Activated CD4-positive, alpha-beta T cell treated with anti-CD3 and anti-CD28 coated beads, Interleukin-2, Interleukin-4, amounts not matched to agents 100 ng/mL and 50 ng/mL, durations not matched to agents 16 hours and 8 hours (primary cell): Measurements from ENCODE around the gene ARHGEF10L.

ENCODE experiments used
- DNase-seq: peaks from one replicate; pipeline ENCODE4 v3.0.0-alpha.2; 2020; ENCODE audit warnings: low spot score

ARHGEF10L gene

DNA sequence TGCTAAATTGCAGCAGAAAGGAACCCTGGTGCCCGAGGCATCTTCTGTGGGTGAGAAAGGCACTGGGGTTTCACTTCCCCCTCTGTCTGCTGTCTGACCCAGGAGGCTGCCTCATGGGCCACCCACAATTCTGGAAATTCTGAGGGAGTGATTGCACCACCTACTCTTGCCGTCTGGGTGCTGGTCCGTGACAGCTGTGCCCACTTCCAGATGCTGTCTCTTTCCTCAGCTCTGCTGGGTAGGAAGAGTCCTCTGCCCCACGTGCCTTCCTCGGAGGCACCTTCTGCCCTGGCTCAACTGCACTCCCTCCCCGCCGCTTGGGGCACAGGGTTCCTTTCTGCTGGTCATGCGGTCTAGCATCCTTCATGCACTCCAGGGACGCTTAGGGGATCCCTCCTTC, 96.3 kb downstream of the ARHGEF10L start:
- DNase-seq, result no peak

- no peak for DNase-seq
Measured at GRCh38 chr1:17636612-17637011, 97.1 kb downstream of the ARHGEF10L start.

- DNase-seq, result no peak
Measured at GRCh38 chr1:17637055-17637454, 97.6 kb downstream of the ARHGEF10L start.

GRCh38 chr1:17639703-17640340, 100.3 kb downstream of the ARHGEF10L start:
- no peak for DNase-seq

DNA sequence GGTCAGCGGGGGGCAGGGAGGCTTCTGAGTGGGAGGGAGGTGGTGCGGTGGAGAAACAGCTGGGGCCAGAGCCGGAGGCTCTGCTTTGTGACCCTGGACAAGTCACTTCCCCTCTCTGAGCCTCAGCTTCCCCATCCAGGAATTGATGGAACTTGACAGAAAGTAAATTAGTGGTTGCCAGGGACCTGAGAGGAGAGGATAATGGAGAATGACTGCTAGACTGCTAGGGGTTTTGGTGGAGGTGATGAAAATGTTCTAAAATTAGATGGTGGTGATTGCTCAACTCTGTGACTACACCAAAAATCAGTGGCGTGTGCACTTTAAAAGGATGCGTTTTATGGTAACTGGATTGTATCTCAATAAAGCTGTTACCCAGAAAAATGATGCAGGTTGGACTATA, 100.9 kb downstream of the ARHGEF10L start:
- DNase-seq, result no peak

DNA sequence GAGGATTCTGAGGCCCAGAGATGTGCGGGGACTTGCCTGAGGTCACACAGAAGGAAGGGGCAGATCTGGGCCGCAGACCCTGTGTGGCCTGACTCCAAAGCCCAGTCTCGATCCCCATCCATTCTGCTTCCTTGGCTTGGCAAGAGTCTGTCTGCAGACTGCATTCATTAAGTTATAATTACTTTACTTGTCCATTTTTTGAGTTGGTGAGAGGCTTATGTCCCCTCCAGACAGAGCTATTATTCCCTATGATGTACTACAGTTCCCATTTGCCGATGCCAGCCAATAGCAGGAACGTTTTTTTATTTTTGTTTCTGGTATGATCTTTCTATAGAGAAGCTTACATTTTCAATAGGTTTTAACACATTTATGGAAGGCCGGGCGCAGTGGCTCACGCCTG, 101.5 kb downstream of the ARHGEF10L start:
- DNase-seq, result no peak

DNA sequence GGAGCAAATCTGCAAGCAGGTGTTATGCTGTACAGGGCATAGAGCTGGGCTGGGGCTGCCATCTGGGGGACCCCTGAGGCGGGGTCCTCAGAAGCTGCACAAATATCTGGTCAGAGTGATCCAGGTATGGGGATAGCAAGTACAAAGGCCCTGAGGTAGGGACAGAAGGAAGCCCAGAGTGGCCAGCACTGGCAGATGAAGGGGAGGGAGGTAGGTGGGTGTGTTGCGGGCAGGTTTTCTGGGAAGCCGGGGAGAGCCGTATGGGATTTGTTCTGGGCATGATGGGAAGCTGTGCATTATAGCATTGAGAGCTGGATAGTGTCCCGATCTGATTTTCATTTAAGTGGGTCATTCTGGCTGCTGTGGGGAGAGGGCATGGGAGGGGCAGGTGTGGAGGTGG, 102.7 kb downstream of the ARHGEF10L start:
- DNase-seq, result no peak

DNA sequence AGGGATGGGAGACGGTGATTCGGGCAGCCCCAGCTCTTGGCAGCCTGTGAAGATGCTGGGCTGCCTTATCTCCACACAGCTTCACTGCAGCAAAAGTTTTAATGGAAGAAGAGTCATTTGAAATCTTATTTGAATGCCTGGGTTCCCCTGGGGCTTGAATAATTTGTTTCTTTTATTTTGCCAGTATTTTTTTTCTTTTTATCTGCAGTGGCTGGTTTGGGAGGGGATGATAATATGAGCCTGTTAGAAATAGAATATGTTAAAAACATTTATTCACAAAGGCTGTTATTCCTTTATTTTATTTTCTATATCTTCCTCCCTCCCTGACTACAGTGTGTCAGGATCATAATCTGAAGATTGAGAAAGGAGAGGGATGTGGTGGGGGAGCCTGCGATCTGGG, 103.4 kb downstream of the ARHGEF10L start:
- no peak for DNase-seq

DNA sequence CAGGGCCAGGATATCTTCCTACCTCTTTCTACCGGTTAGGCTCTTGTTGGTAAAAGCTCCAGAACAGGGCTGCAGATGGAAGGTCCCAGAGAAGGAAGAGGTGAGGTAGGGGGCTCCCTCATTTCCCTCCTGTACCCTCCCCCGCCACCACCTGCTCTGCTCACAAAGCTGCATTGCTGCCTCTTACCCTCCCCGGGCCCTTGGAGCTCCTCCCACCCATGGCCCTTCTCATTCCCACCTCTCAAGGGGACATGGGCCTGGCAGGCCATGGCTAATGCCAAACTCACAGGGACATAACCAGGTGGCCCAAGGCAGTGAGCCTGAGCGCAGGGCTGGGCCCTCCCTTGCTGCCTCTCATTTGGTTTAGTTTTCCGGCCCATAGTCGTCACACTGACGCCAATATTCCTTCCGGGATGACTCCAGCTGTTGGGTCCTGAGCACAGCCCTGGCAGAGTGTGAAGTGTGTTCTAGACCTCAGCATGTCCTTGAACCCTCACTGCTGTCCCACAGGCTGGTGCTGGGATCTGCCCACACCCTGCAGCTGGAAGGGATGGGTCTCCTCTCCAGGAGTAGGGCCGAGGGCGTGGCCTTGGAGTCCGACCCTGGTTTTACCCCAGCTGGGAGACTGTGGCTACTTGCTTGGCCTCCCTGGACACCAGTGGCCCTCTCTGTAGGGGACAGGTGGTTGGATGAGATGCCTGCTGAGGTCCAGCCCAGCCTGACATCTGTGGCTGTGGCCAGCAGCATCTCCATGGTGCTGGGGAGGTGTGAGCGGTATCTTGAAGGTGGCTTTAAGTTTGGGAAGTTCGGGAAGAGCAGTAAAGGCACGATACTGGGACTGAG, 104.6 kb downstream of the ARHGEF10L start:
- no peak for DNase-seq

DNA sequence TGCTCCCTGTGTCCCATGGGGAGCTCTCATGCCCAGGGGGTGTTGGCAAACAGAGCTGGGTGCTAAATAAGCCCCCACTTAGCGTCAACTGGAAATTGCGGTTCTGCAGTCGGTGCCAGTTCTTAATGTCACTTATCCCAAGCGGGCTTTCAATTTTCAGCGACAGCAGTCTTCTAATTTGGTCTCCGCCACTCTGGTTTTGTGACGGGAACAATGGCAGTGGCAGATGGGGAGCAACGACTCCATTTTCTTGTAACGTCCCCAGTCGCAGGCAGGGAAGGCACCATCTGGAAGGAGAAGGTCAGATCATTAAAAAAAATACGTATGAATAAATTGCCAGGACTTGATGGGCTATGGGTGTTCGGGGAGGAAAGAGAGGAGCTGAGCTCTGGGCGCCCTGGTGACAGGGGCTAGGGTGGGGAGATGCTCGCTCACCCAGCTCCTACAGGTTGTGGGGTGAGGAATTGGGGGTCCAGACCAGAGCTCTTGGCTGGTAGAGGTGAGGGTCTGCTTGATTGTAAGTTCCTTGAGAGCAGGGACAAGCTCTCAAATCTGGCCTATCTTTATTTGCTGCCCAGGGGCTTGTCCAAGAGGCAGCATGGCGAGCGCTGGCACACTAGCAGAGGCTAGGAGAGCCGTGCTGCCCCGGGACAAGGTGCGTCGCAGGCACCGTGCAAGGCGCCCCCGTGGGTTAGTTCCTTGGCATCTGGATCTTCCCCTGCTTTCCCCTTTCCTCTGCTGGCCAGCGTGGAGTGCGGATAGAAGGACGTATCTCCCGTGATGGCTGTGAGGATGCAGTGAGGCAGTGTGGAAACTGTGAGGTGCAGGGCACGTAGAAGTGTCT, 105.8 kb downstream of the ARHGEF10L start:
- DNase-seq, result no peak

DNA sequence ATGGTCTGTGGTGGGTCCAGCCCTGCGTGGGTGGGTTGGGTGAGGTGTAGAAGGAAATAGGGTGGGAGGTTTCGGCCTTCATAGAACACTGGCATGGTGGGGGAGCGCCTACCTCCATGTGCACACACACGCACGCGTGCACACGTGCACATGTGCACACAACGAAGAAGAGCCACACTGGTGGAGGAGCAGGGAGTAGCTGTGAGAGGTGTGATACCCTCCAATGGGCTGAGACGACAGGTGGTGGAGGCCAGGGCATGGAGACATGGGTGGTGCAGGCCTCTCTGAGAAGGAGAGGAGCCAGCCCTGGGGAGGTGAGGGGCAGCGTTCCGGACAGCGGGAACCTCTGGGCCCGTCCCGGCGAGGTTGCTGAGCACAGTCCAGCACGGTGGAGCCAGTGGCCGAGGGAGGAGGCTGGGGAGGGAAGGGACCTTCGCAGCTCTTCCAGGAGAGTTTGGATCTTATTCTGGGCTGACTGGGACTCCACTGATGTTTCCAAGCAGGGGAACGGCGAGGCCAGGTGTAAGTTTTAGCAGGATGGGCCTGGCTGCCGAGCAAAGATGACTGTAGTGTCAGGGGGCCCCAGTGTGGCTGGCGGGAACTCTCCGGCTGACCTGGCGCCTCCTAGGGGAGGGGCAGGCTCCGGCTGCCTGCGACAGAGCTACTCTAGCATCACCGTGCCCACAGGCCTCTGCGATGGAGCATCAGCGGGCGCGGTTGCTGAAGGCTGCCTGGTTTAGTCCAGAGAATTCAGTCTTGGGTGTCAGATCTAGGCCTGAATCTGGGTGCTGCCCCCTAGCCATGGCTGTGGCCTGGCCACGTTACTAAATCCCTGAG, 107.2 kb downstream of the ARHGEF10L start:
- no peak for DNase-seq

- DNase-seq, result no peak
Measured at GRCh38 chr1:17648457-17649145, 109.1 kb downstream of the ARHGEF10L start.

DNA sequence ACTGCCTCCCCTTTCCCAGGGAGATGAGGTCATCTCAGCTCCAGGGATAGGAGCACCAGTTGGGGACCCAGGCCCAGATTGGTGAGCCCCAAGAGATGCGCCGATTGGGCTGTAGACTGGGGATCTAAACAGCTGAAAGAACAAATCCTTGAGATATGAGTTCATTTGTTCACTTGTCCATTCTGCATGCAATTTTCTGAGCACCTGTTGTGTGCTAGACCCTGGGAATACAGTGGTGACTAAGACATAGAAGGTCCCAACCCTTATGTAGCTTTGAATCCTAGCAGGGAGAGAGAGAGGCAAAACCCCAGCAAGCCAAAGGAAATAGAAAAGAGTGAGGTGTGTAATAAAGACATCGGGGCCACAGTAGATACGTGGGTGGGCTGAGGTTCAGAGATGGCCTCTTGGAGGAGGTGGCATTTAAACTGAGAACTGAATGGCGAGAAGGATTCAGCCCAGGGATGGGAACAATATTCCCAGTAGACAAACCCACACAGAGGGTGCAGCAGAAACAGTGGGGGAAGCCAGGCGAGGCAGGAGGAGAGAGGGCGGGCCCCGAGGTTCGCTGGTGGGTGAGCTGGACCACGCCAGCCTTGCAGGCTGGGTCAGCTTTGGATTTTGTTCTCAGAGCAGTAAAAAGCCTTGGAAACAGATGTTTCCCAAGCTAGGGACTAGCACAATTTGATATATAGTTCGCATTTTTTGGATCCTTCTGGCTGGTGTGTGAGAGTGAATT, 110.0 kb downstream of the ARHGEF10L start:
- no peak for DNase-seq

DNA sequence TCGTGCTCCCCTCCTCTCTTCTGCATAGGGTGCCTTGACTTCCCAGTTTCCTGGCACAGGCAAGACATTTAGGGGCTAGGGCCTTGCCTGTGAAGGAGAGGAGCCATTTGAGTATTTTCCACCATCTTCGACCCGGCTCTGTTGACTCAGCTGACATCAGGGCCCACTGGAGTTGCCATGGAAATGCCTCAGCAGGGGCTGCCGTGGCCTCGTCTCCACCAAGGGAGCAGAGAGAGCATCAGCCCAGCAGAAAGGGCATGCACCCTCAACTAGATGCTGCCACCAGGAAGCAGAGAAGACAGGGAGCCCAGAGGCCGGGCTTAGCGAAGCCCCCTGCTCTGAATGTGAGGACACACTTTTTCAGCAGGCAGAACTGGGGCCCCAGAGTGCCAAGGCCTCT, 113.8 kb downstream of the ARHGEF10L start:
- DNase-seq, result no peak

GRCh38 chr1:17653728-17654351, 114.3 kb downstream of the ARHGEF10L start:
- peak; percentile 19 for DNase-seq

DNA sequence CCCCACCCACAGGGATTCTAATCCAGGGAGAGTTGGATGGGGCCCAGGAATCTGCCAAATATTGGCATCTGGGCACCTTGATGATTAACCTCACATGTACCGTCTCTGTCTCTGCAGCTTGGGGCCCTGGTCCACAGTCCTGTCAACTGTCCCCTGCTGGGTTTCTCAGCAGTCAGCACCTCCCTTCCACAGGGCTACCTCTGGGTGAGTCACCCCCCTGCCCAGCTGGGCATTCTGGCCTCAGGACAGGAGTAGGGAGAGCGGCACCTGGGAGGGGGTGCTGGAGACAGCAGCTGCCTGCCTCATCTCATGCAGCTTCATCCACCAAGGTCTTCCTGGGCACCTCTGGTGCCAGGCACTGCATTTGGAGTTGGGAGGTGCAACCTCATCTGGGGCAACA, 115.0 kb downstream of the ARHGEF10L start:
- DNase-seq, result no peak

DNA sequence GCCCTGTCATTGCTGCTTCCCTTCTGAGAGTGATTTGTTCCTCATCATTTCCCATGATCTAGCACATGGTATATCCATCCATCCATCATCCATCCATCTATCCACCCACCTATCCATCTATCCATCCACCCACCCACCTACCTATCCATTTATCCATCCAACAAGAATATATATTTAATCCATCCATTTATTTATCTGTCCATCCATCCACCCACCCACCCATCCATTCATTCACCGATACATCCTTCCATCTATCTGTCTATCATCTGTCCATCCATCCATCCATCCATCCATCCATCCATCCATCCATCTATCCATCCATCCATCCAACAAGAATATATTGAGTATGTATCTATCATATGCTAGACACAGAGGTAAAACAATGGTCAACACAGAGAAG, 115.7 kb downstream of the ARHGEF10L start:
- DNase-seq, result no peak

GRCh38 chr1:17655922-17656321, 116.4 kb downstream of the ARHGEF10L start:
- DNase-seq, result no peak

DNA sequence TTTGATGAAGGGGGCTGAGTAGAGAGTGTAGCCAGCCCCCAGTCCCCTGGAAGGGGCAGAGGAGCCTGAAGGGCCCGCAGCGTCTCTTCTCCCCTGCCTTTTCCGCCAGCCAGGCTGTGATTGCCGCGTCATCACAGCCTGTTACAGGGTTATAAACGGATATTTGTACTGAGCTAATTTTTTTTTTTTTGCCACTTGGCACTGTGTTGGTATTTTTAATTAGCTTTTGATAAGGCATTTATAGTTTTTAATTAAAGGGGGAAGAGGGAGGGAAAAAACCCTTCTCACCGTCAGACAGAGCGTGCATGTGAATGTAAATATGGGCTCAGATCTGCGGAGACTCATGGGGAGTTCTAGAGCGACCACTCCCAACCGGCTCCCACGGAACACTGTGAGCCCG, 117.9 kb downstream of the ARHGEF10L start:
- DNase-seq, result no peak

- no peak for DNase-seq
Measured at GRCh38 chr1:17658837-17659236, 119.3 kb downstream of the ARHGEF10L start.
